HG02759 (cell line): ENCODE measurements around the gene PILRA.
A peak's percentile ranks its signal among the peaks of the same experiment; 100 is the strongest.

Source experiments
- ATAC-seq: cut with Tn5 transposase; IDR thresholded peaks from one replicate; pipeline ENCODE4 v1.9.1; 2021; ENCODE audit warnings: mild to moderate bottlenecking, moderate library complexity; ENCODE audit not compliant: unreplicated experiment

PILRA gene

GRCh38 chr7:100406767-100407166 lies 33.5 kb downstream of the PILRA start:
- no peak for ATAC-seq

GRCh38 chr7:100407285-100408180 lies 34.2 kb downstream of the PILRA start:
- ATAC-seq, result peak; percentile 57

DNA sequence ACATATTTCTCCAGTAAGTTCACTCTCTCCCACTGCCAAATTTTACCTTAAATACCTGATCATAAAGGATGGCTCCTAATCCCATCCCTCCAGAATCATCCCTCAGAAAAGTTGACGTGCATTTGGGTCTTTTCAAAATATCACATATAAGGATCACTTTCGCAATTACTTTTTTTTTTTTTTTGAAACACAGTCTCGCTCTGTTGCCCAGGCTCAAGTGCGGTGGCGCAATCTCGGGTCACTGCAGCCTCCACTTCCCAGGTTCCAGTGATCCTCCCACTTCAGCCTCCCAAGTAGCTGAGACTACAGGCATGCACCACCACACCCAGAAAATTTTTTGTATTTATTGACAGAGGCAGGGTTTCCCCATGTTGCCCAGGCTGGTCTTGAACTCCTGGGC lies 37.8 kb downstream of the PILRA start:
- ATAC-seq, result no peak

GRCh38 chr7:100413346-100413745 lies 40.1 kb downstream of the PILRA start:
- ATAC-seq, result no peak

GRCh38 chr7:100413889-100414288 lies 40.6 kb downstream of the PILRA start:
- no peak for ATAC-seq

DNA sequence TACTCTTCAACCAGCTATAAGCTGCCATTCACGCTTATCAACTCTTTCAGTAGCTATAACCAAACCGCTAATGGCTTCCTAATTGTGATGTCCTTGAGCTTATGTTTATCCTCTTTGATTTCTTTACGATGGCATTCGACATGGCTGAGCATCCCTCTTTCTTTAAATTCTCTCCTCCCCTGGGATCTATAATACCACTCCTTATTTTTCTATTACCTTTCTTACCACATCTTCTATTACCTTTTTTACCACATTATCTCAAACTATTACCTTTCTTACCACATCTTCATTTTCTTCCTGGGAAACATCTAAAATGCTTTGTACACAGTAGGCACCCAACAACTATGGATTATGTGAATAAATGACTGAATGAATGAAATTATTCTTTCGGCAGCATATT lies 42.2 kb downstream of the PILRA start:
- ATAC-seq, result no peak

GRCh38 chr7:100418930-100419659 lies 45.8 kb downstream of the PILRA start:
- ATAC-seq, result no peak

DNA sequence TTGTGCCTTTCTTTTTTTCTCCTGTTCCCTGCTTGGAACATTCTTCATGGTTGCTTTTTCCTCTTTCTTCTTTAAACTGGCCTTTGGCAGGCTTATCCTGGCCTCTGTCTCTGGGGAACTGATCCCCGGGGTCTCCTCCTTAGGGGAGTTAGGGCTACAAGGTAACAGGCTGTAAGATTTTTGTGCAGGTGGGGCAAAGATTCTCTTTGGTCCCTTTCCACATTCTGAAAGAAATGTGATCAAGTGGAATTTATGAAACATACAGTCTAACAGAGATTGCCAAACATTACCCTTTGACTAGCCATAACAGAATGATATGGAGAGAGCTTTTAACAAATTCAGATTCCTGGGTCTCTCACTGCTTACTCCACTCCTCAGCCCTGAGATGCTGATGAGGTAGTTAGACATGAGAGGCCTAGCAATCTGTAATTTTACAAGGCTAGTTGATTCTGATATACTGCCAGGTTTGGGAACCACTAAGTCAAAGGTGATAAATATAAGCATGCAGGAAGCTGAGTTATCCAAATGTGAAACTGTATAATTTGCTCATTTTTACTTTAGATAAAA lies 46.5 kb downstream of the PILRA start:
- ATAC-seq, result no peak

GRCh38 chr7:100423315-100423714 lies 50.0 kb downstream of the PILRA start:
- ATAC-seq, result no peak

DNA sequence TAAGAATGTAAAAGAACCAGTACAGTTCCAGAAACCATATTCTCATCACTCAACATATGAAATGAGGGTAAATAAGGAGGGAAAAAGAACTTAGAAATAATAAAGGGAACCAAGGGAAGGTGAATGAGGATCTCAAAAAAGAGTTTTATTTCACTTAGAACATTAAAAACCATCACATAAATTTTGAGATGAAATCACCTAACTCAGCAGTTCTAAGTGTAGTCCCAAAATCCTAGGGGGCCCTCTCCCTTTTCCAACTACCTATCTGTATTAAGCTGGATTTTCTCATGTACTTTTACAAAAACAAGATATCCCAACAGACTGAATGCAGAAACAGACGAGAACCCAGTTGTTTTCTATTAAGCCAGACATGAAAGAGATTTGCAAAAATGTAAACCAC lies 52.1 kb downstream of the PILRA start:
- no peak for ATAC-seq

DNA sequence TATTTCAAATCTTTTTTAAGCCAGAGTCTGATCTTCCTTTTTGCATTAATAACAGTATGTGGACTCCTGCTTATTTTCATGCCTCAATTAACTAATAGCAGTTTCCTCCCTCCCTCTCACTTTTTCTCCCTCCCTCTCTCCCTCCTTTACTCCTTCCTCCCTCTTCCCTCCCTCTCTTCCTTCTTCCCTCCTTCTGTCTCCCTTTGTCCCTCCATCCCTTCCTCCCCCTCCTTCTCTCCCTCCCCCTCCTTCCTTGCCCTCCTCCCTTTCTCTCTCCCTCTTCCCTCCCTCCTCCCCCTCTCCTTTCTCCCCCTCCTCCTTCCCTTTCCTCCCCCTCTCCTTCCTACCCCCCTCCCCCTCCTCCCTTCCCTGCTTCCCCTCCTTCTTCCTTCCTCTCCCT lies 53.2 kb downstream of the PILRA start:
- no peak for ATAC-seq

GRCh38 chr7:100427762-100428198 lies 54.5 kb downstream of the PILRA start:
- ATAC-seq, result no peak

- peak; percentile 53 for ATAC-seq
Measured at GRCh38 chr7:100428199-100428966, 55.1 kb downstream of the PILRA start, which contains the start of gene ZCWPW1. ZCWPW1 (minus strand) TSS chr7:100428703; CDS start chr7:100420649, 8,054 bp downstream.

DNA sequence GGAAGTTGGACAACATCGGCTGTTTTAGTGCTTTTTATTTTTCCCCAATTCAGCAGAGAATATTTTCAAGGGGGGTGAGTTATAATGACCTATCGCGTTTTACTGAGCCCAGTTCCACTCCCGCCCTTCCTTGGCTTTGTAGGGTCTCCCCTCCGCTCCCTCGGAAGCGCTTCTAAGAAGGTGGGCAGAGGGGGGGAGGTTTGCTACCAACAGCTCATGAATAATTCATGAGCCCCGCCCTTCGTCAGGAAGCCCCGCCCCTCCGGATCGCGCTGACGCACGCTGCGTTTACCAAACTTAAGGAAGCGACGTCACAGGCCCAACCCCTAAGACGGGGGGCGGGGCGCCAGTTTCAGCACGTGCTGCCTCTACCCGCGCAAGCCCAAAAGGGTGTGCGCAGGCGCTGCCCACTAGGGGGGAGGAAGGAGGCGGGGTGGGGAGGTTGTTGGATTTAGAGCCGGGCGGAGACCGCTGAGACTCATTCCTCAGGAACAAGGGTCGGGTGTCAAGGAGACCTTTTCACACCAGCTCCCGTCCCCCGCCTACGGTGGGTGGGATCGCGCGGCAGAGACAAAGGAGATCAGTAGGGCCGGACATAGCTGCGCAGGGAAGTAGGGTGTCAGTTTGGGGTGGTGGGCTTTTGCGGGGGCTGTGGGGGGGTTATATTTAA lies 55.8 kb downstream of the PILRA start:
- peak; percentile 49 for ATAC-seq

DNA sequence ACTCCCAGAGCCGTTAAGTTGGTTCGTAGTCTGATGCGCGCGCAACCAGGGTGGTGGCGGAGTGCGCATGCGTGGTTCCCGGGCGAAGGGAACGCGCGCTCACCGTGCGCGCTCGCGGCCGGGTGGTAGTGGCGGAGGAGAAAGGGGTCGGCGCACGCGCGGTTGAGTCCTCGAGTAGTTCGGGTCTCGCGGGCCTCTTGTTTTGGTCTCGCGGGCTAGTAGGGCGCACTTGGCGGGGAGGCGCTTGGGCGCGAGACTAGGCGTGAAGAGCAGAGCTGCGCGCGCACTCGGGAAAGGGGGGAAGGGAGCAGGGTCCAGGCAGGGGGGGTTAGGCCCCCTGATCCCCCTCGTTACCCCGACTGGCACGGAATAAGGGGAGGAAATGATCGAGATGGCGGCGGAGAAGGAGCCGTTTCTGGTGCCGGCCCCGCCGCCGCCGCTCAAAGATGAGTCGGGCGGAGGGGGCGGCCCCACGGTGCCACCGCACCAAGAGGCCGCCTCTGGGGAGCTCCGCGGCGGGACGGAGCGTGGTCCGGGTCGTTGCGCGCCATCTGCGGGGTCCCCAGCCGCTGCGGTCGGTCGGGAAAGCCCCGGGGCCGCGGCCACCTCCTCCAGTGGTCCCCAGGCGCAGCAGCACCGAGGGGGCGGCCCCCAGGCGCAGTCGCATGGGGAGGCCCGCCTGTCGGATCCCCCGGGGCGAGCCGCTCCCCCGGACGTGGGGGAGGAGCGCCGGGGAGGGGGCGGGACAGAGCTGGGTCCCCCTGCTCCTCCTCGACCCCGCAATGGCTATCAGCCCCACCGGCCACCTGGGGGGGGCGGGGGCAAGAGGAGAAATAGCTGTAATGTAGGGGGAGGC lies 56.6 kb downstream of the PILRA start, which contains the start of gene MEPCE:
TSS of gene MEPCE (plus strand) at position 195 of the 856 bp plus-strand sequence. CDS start at position 383, 188 bp downstream.
- peak; percentile 45 for ATAC-seq

DNA sequence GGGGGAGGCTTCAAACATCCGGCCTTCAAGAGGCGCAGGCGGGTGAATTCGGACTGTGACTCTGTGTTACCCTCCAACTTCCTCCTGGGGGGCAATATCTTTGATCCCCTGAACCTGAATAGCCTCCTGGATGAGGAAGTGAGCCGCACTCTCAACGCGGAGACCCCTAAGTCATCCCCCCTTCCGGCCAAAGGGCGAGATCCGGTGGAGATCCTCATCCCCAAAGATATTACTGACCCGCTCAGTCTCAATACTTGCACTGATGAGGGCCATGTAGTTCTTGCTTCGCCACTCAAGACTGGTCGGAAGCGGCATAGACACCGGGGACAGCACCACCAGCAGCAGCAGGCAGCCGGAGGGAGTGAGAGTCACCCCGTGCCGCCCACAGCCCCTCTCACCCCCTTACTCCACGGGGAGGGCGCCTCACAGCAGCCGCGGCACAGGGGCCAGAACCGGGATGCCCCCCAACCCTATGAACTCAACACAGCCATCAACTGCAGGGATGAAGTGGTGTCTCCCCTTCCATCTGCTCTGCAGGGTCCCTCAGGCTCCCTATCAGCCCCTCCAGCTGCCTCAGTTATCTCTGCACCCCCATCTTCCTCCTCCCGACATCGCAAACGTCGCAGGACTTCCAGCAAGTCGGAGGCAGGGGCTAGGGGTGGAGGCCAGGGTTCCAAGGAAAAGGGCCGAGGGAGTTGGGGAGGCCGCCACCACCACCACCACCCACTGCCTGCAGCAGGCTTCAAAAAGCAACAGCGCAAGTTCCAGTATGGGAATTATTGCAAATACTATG lies 57.4 kb downstream of the PILRA start:
- no peak for ATAC-seq

DNA sequence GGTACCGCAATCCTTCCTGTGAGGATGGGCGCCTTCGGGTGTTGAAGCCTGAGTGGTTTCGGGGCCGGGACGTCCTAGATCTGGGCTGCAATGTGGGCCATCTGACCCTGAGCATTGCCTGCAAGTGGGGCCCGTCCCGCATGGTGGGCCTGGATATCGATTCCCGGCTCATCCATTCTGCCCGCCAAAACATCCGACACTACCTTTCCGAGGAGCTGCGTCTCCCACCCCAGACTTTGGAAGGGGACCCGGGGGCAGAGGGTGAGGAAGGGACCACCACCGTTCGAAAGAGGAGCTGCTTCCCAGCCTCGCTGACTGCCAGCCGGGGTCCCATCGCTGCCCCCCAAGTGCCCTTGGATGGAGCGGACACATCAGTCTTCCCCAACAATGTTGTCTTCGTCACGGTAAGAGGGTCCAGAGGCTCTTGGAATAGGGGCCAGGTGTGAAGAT lies 58.0 kb downstream of the PILRA start:
- no peak for ATAC-seq

DNA sequence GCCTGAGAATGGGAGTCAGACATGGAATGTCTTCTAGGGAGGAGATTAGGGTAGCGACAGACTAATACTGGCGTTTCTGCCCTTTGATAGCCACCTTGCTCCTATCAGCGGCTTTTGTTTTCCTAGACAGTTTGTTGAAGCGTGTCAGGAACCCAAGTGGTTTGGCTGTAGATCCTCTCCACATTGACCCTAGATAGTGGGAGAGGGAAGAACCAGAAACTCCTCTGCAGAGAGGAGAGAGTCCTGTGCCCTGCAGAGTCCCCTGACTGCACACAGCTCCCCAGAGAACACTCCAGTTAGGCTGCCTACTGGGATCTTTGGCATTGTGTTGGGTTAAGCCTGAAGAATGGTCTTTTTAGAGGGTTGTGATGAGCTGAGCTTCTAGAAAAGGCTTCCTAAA lies 58.8 kb downstream of the PILRA start:
- ATAC-seq, result no peak
